K562 (cell line): Measurements from ENCODE around the gene CCN5.

Experiments
- EWSR1 ChIP-seq: fragments of 450-650 bp; IDR thresholded peaks from 2 replicates; pipeline ENCODE4 v1.6.1; 2018; ENCODE audit warnings: borderline replicate concordance, mild to moderate bottlenecking, low read depth, moderate library complexity; ENCODE audit not compliant: partially characterized antibody
- HLTF ChIP-seq: fragments of 450-650 bp; IDR thresholded peaks from 2 replicates; pipeline ENCODE4 v1.6.1; 2016
- HMG20B ChIP-seq: fragments of 250-450 bp; sonication (Bioruptor Pico); IDR thresholded peaks from 2 replicates; pipeline ENCODE4 v1.5.0; 2021; ENCODE audit warnings: mild to moderate bottlenecking
- RAD21 ChIP-seq, 2 experiments: fragments of 250-450 bp in 1 of 2; fragments of 450-650 bp in 1 of 2; sonication (Bioruptor Pico) in 1 of 2; formaldehyde crosslinking in 1 of 2; IDR thresholded peaks in 1 of 2; conservative IDR thresholded peaks in 1 of 2; 2 replicates each; pipeline versions ENCODE4 v1.4.0 to v1.8.0; 2020 to 2022; ENCODE audit warnings: mild to moderate bottlenecking in 2 of 2, moderate library complexity in 1 of 2
- SMC3 ChIP-seq: conservative IDR thresholded peaks from 2 replicates; pipeline ENCODE4 v1.6.1; 2011; ENCODE audit warnings: low read depth, low read length, improper control_type of control experiment; ENCODE audit not compliant: insufficient read depth
- ZNF217 ChIP-seq: sonication (generic); formaldehyde crosslinking; IDR thresholded peaks from 2 replicates; pipeline ENCODE4 v1.8.0; 2022; ENCODE audit warnings: mild to moderate bottlenecking, missing genetic modification reagents
- TF ChIP-seq, protein P1 (sequence below): fragments of 450-650 bp; IDR thresholded peaks from 2 replicates; pipeline ENCODE4 v1.7.1; 2018; ENCODE audit warnings: mild to moderate bottlenecking, low read depth; ENCODE audit not compliant: partially characterized antibody
- TF ChIP-seq, protein P2 (sequence below), 3 experiments: IDR thresholded peaks in 2 of 3; conservative IDR thresholded peaks in 1 of 3; 2 replicates each; pipeline ENCODE4 v1.5.1; 2011 to 2012; ENCODE audit warnings: low read length in 3 of 3, mild to moderate bottlenecking in 3 of 3, control low read depth in 2 of 3, improper control_type of control experiment in 1 of 3, inconsistent platforms in 1 of 3, low read depth in 1 of 3, mixed read lengths in 1 of 3, moderate library complexity in 1 of 3; ENCODE audit not compliant: insufficient read depth in 2 of 3
- TF ChIP-seq, protein P3 (sequence below): sonication (generic); formaldehyde crosslinking; IDR thresholded peaks from 2 replicates; pipeline ENCODE4 v1.9.0; 2022; ENCODE audit warnings: mild to moderate bottlenecking, missing genetic modification reagents

DNA sequence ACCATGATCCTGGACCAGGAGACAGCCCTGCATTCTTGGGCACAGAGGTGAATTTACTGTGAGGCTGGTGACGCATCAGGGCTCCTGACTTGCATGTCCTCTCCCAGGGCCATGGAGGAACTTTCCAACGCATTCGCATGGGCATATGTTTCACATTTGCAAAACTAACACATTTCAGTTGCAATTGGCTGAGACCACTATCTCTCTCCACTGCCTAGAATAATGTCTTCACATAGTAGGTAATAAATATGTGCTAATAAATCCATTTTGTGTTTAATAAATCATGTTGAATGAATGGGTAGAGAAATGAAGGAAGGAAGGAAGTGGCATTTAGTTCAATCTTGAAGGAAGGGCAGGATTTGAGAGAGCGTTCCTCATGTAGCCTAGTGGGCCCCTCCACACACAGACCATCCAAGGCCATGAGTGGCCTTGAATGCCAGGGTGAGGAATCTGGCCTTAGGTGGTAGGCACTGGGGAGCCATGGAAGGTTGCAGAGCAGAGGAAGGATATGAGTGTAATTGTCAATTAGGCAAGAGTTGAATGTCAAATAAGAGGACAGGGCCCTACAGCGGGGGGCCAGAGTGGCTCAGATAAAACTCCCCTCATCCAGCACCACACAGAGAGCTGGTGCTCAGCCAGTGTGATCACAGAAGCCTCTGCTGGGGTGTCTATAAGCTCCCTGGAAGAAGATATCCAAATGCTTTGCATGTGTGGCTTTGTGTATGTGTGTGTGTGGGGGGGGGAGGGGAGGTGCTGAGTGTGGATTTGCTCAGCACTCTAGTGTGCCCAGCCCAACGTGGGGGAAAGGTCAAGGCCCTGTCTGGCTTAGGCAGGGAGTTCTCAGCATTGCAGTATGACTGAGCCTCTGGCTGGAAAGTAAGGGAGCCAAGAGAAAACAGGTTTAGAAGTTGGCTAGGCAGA lies 30.9 kb upstream of the CCN5 start:
- TF ChIP-seq, protein P1, sequence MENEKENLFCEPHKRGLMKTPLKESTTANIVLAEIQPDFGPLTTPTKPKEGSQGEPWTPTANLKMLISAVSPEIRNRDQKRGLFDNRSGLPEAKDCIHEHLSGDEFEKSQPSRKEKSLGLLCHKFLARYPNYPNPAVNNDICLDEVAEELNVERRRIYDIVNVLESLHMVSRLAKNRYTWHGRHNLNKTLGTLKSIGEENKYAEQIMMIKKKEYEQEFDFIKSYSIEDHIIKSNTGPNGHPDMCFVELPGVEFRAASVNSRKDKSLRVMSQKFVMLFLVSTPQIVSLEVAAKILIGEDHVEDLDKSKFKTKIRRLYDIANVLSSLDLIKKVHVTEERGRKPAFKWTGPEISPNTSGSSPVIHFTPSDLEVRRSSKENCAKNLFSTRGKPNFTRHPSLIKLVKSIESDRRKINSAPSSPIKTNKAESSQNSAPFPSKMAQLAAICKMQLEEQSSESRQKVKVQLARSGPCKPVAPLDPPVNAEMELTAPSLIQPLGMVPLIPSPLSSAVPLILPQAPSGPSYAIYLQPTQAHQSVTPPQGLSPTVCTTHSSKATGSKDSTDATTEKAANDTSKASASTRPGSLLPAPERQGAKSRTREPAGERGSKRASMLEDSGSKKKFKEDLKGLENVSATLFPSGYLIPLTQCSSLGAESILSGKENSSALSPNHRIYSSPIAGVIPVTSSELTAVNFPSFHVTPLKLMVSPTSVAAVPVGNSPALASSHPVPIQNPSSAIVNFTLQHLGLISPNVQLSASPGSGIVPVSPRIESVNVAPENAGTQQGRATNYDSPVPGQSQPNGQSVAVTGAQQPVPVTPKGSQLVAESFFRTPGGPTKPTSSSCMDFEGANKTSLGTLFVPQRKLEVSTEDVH = no peak
- TF ChIP-seq HMG20B (CRISPR knock-in tag) (no peak), HLTF (no peak), RAD21 (CRISPR knock-in tag; conservative IDR thresholded peaks at IDR 0.05 in 1 of 2, IDR thresholded peaks at IDR 0.05 in 1 of 2) (no peak), SMC3 (no peak), EWSR1 (no peak), ZNF217 (CRISPR knock-in tag) (no peak)
- TF ChIP-seq, protein P2, sequence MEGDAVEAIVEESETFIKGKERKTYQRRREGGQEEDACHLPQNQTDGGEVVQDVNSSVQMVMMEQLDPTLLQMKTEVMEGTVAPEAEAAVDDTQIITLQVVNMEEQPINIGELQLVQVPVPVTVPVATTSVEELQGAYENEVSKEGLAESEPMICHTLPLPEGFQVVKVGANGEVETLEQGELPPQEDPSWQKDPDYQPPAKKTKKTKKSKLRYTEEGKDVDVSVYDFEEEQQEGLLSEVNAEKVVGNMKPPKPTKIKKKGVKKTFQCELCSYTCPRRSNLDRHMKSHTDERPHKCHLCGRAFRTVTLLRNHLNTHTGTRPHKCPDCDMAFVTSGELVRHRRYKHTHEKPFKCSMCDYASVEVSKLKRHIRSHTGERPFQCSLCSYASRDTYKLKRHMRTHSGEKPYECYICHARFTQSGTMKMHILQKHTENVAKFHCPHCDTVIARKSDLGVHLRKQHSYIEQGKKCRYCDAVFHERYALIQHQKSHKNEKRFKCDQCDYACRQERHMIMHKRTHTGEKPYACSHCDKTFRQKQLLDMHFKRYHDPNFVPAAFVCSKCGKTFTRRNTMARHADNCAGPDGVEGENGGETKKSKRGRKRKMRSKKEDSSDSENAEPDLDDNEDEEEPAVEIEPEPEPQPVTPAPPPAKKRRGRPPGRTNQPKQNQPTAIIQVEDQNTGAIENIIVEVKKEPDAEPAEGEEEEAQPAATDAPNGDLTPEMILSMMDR (IDR thresholded peaks at IDR 0.05 in 2 of 3, conservative IDR thresholded peaks at IDR 0.05 in 1 of 3; ENCODE audit: insufficient read depth in 2 of 3, low read depth in 1 of 3, low read length in 3 of 3) = no peak
- TF ChIP-seq, protein P3, sequence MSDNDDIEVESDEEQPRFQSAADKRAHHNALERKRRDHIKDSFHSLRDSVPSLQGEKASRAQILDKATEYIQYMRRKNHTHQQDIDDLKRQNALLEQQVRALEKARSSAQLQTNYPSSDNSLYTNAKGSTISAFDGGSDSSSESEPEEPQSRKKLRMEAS (CRISPR knock-in tag) = no peak
